ENCODE data around the gene SPTAN1. TPM values are rescaled to one million over a fixed set of nuclear protein-coding genes. Genes with fewer than 3 reads are reported as not detected.

SPTAN1 gene
- total RNA-seq, 1 experiment from 2014 or later = 111 TPM

GRCh38 chr9:128634111-128634510 is 81.7 kb downstream of the SPTAN1 start:
- CTCF ChIA-PET = no interaction called here
- peak overlapping the region; percentile 99 for H3K27ac ChIP-seq (ENCODE audit: low read depth, low read length)
- H3K79me2 ChIP-seq (ENCODE audit: insufficient read depth, low read length) = peaks cover 34% of the 10 kb centered on the region
- H3K4me2 ChIP-seq (ENCODE audit: low read length) = peak overlapping the region; percentile 93; the same call in 1 of the 2 replicates
- TF ChIP-seq POLR2AphosphoS5 (IDR thresholded peaks at IDR 0.05; ENCODE audit: low read depth, low read length) (no peak), ZFX (IDR thresholded peaks at IDR 0.05) (no peak), EZH2 (IDR thresholded peaks at IDR 0.05) (no peak), ZNF274 (IDR thresholded peaks at IDR 0.05; ENCODE audit: low read depth, low read length) (no peak), RAD21 (IDR thresholded peaks at IDR 0.05; ENCODE audit: low read depth) (no peak), YY1 (IDR thresholded peaks at IDR 0.05; ENCODE audit: extremely low read depth, insufficient replicate concordance, low read depth, low read length) (no peak), REST (IDR thresholded peaks at IDR 0.05; ENCODE audit: low read depth) (no peak), SRF (IDR thresholded peaks at IDR 0.05; ENCODE audit: low read depth) (no peak)
- TF ChIP-seq, protein P1, sequence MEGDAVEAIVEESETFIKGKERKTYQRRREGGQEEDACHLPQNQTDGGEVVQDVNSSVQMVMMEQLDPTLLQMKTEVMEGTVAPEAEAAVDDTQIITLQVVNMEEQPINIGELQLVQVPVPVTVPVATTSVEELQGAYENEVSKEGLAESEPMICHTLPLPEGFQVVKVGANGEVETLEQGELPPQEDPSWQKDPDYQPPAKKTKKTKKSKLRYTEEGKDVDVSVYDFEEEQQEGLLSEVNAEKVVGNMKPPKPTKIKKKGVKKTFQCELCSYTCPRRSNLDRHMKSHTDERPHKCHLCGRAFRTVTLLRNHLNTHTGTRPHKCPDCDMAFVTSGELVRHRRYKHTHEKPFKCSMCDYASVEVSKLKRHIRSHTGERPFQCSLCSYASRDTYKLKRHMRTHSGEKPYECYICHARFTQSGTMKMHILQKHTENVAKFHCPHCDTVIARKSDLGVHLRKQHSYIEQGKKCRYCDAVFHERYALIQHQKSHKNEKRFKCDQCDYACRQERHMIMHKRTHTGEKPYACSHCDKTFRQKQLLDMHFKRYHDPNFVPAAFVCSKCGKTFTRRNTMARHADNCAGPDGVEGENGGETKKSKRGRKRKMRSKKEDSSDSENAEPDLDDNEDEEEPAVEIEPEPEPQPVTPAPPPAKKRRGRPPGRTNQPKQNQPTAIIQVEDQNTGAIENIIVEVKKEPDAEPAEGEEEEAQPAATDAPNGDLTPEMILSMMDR (IDR thresholded peaks at IDR 0.05 in 2 of 3, conservative IDR thresholded peaks at IDR 0.05 in 1 of 3; ENCODE audit: borderline replicate concordance in 1 of 3, insufficient read depth in 1 of 3, low read depth in 2 of 3, low read length in 2 of 3) = no peak
- TF ChIP-seq, protein P2, sequence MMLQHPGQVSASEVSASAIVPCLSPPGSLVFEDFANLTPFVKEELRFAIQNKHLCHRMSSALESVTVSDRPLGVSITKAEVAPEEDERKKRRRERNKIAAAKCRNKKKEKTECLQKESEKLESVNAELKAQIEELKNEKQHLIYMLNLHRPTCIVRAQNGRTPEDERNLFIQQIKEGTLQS (IDR thresholded peaks at IDR 0.05) = no peak
- H3K9me2 ChIP-seq (ENCODE audit: insufficient read depth) = no peaks in the 10 kb centered on the region
- RAD21 ChIA-PET (ENCODE audit: low non-redundant PET in 1 of 2, low total read pairs in 2 of 2, uncharacterized antibody in 2 of 2, unreplicated experiment in 2 of 2) = no interaction called here
- peak overlapping the region; percentile 58; the same call in 1 of the 2 replicates for H3K9ac ChIP-seq (ENCODE audit: low read length)
- H3K27me3 ChIP-seq (ENCODE audit: insufficient read depth, low read length) = no peaks in the 10 kb centered on the region
- no peaks in the 10 kb centered on the region for H3K9me3 ChIP-seq (ENCODE audit: control insufficient read depth in 1 of 2, insufficient read depth in 1 of 2, low read depth in 1 of 2, low read length in 2 of 2)
- no TSS peak for BruUV-seq (replicated peaks)
- H4K20me1 ChIP-seq (ENCODE audit: insufficient read depth) = no peaks in the 10 kb centered on the region
- no peak for ATAC-seq
- intact Hi-C loops (cut with micrococcal nuclease) = loop anchor here (2.0 kb wide), 1 partner anchor 69 kb away; the partner anchor contains the start of gene PKN3
- no peak overlapping the region for H2AFZ ChIP-seq (ENCODE audit: low read depth, low read length, poor library complexity, severe bottlenecking)
- H3K4me1 ChIP-seq (ENCODE audit: control insufficient read depth in 1 of 2, insufficient read depth in 2 of 2, low read length in 2 of 2) = peaks cover 28 to 46% of the 10 kb centered on the region in 2 experiments
- no peak for DNase-seq (ENCODE audit: low read depth, low spot score)
- H3K36me3 ChIP-seq (ENCODE audit: control insufficient read depth in 1 of 2, insufficient read depth in 2 of 2, low read length in 2 of 2) = peaks cover 15 to 45% of the 10 kb centered on the region in 2 experiments
- H3K4me3 ChIP-seq (replicated peaks in 1 of 2; ENCODE audit: low read depth in 1 of 2, low read length in 2 of 2) = no peak overlapping the region
- POLR2A ChIA-PET = no interaction called here
